ENCODE data around the gene NLGN4X. TPM values are rescaled to one million over a fixed set of nuclear protein-coding genes. Genes with fewer than 3 reads are reported as not detected.

The NLGN4X gene
- total RNA-seq, 2 experiments from 2014 or later, result not detected

- ATAC-seq (no peak), DNase-seq (no peak)
- H3K27me3 Mint-ChIP-seq, result no peaks in the 10 kb centered on the region
- H3K27ac Mint-ChIP-seq, result no peak overlapping the region
- ChIA-PET POLR2A (no interaction called here), CTCF (no interaction called here)
- no peak overlapping the region for H3K4me3 Mint-ChIP-seq
- intact Hi-C loops (cut with micrococcal nuclease), result no loop called here
- H3K4me1 Mint-ChIP-seq (ENCODE audit: low read depth), result no peaks in the 10 kb centered on the region
- no peaks in the 10 kb centered on the region for H3K9me3 Mint-ChIP-seq
- TF ChIP-seq, protein P1, sequence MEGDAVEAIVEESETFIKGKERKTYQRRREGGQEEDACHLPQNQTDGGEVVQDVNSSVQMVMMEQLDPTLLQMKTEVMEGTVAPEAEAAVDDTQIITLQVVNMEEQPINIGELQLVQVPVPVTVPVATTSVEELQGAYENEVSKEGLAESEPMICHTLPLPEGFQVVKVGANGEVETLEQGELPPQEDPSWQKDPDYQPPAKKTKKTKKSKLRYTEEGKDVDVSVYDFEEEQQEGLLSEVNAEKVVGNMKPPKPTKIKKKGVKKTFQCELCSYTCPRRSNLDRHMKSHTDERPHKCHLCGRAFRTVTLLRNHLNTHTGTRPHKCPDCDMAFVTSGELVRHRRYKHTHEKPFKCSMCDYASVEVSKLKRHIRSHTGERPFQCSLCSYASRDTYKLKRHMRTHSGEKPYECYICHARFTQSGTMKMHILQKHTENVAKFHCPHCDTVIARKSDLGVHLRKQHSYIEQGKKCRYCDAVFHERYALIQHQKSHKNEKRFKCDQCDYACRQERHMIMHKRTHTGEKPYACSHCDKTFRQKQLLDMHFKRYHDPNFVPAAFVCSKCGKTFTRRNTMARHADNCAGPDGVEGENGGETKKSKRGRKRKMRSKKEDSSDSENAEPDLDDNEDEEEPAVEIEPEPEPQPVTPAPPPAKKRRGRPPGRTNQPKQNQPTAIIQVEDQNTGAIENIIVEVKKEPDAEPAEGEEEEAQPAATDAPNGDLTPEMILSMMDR (IDR thresholded peaks at IDR 0.05), result no peak
- no peaks in the 10 kb centered on the region for H3K36me3 Mint-ChIP-seq (ENCODE audit: low read depth)
Observed at GRCh38 chrX:6049132-6049531, 179.5 kb downstream of the NLGN4X start.

- Mint-ChIP-seq H3K27me3 (no peaks in the 10 kb centered on the region), H3K4me1 (ENCODE audit: low read depth) (no peaks in the 10 kb centered on the region), H3K9me3 (no peaks in the 10 kb centered on the region)
Observed at GRCh38 chrX:6041630-6042029, 187.0 kb downstream of the NLGN4X start.

DNA sequence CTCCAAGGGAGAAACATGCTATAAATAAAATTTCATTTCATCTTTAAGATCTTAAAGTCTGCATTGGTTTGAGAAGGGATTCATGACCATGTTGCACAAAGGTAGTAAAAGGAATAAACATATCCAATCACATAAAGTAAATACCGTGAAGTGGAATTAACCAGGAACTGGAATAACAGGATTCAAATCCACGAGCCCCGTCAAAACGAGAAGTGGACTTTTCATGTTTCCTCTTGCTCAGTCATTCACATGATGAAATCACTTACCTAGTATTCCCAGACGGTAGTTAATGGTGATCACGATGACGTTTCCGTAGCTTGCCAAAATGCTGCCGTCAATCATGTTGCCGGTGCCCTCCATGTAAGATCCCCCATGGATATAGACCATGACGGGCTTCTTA is 199.7 kb downstream of the NLGN4X start:
- TF ChIP-seq, protein P1 (IDR thresholded peaks at IDR 0.05), result no peak
- no peak for DNase-seq
- Mint-ChIP-seq H3K36me3 (ENCODE audit: low read depth) (no peaks in the 10 kb centered on the region), H3K9me3 (no peaks in the 10 kb centered on the region), H3K27me3 (no peaks in the 10 kb centered on the region), H3K4me1 (ENCODE audit: low read depth) (no peaks in the 10 kb centered on the region), H3K4me3 (no peak overlapping the region), H3K27ac (no peak overlapping the region)
- ChIA-PET POLR2A (no interaction called here), CTCF (no interaction called here)
- intact Hi-C loops (cut with micrococcal nuclease), result no loop called here
- no peak for ATAC-seq

More at GRCh38 chrX:6041630-6042029, 187.0 kb downstream of the NLGN4X start:
- TF ChIP-seq, protein P1 (IDR thresholded peaks at IDR 0.05), result no peak
- ATAC-seq (no peak), DNase-seq (no peak)
- Mint-ChIP-seq H3K27ac (no peak overlapping the region), H3K4me3 (no peak overlapping the region), H3K36me3 (ENCODE audit: low read depth) (no peaks in the 10 kb centered on the region)
- intact Hi-C loops (cut with micrococcal nuclease), result no loop called here
- ChIA-PET CTCF (no interaction called here), POLR2A (no interaction called here)

GRCh38 chrX:6026980-6027379 is 201.7 kb downstream of the NLGN4X start:
- Mint-ChIP-seq H3K4me3 (no peak overlapping the region), H3K4me1 (ENCODE audit: low read depth) (no peaks in the 10 kb centered on the region), H3K27ac (no peak overlapping the region), H3K27me3 (no peaks in the 10 kb centered on the region), H3K9me3 (no peaks in the 10 kb centered on the region), H3K36me3 (ENCODE audit: low read depth) (no peaks in the 10 kb centered on the region)
- no peak for ATAC-seq
- DNase-seq, result no peak
- intact Hi-C loops (cut with micrococcal nuclease), result no loop called here
- TF ChIP-seq, protein P1 (IDR thresholded peaks at IDR 0.05), result no peak
- CTCF ChIA-PET, result no interaction called here
- POLR2A ChIA-PET, result no interaction called here

DNA sequence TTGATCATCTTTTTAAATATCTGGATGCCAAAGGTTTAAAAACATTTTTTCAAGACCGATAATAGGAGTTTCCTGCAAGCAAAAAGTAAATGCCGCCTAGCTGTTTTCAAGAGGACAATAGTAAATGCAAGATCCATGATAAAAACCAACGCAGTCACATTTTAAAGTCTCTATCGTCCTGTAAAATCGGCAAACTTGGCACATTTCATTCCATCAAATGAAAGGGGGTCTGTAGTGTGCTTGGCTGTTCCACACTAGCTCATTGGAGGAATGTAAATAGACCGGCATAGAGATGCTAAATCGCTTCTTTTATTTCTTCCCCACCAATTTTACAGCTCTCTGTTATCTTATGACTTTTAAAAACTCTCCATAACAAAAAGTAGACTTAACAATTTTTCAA is 202.2 kb downstream of the NLGN4X start:
- intact Hi-C loops (cut with micrococcal nuclease), result no loop called here

More for the DNA sequence above, 202.2 kb downstream of the NLGN4X start:
- ATAC-seq (no peak), DNase-seq (no peak)
- ChIA-PET CTCF (no interaction called here), POLR2A (no interaction called here)
- Mint-ChIP-seq H3K36me3 (ENCODE audit: low read depth) (no peaks in the 10 kb centered on the region), H3K27me3 (peaks cover under 1% of the 10 kb centered on the region), H3K4me3 (no peak overlapping the region), H3K9me3 (no peaks in the 10 kb centered on the region), H3K4me1 (ENCODE audit: low read depth) (no peaks in the 10 kb centered on the region), H3K27ac (no peak overlapping the region)
- TF ChIP-seq, protein P1 (IDR thresholded peaks at IDR 0.05), result no peak

Measured in activated CD8-positive, alpha-beta T cell treated with anti-CD3 and anti-CD28 coated beads for 36 hours (primary cell).